Measurements from ENCODE around the gene CLDN19.

DNA sequence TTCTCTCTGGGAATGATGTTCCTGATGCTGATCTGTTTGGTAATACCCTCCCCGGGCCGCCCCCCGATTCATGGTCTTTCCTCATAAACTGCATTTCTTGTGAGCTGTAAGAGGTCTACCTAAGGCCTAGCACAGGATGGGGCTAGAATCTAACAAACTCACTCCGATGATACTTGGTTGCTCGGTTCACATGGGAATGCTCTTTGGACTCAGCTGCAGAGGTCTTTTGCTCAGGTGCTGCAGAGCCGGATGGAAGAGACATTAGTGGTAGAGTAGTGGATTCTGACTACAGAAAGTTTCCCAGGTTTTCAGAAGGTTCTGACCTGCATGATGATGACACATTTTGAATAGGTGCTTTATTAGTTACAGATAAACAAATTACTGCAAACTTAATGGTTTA lies 36.5 kb upstream of the CLDN19 start:
- TF ChIP-seq, protein P1, sequence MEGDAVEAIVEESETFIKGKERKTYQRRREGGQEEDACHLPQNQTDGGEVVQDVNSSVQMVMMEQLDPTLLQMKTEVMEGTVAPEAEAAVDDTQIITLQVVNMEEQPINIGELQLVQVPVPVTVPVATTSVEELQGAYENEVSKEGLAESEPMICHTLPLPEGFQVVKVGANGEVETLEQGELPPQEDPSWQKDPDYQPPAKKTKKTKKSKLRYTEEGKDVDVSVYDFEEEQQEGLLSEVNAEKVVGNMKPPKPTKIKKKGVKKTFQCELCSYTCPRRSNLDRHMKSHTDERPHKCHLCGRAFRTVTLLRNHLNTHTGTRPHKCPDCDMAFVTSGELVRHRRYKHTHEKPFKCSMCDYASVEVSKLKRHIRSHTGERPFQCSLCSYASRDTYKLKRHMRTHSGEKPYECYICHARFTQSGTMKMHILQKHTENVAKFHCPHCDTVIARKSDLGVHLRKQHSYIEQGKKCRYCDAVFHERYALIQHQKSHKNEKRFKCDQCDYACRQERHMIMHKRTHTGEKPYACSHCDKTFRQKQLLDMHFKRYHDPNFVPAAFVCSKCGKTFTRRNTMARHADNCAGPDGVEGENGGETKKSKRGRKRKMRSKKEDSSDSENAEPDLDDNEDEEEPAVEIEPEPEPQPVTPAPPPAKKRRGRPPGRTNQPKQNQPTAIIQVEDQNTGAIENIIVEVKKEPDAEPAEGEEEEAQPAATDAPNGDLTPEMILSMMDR (IDR thresholded peaks at IDR 0.05) = no peak
- TF ChIP-seq POLR2AphosphoS5 (IDR thresholded peaks at IDR 0.05) (no peak), EP300 (IDR thresholded peaks at IDR 0.05) (no peak)

Data from esophagus muscularis mucosa (tissue), 4 donors.